ENCODE results near the gene ROR1. TPM values are rescaled to one million over a fixed set of nuclear protein-coding genes. Genes with fewer than 3 reads are reported as not detected.

ROR1 gene
- total RNA-seq, 4 donors from 2014 or later = 5.1 to 7.3 (median 6.5) TPM

GRCh38 chr1:64072089-64072793, 298.4 kb downstream of the ROR1 start:
- Histone ChIP-seq H3K27ac (replicated peaks in 1 of 4) (no peak overlapping the region), H3K27me3 (no peaks in the 10 kb centered on the region), H3K36me3 (no peaks in the 10 kb centered on the region), H3K4me1 (peaks cover 0 to 22% (median 2%) of the 10 kb centered on the region in 4 donors), H3K9me3 (no peaks in the 10 kb centered on the region), H3K4me3 (no peak overlapping the region)
- WGBS = 92% methylated on average over 5 of the region's 5 CpGs
- intact Hi-C loops (cut with DNase I) = no loop called here
- no peak for DNase-seq (ENCODE audit: extremely low spot score)
- TF ChIP-seq, protein P1, sequence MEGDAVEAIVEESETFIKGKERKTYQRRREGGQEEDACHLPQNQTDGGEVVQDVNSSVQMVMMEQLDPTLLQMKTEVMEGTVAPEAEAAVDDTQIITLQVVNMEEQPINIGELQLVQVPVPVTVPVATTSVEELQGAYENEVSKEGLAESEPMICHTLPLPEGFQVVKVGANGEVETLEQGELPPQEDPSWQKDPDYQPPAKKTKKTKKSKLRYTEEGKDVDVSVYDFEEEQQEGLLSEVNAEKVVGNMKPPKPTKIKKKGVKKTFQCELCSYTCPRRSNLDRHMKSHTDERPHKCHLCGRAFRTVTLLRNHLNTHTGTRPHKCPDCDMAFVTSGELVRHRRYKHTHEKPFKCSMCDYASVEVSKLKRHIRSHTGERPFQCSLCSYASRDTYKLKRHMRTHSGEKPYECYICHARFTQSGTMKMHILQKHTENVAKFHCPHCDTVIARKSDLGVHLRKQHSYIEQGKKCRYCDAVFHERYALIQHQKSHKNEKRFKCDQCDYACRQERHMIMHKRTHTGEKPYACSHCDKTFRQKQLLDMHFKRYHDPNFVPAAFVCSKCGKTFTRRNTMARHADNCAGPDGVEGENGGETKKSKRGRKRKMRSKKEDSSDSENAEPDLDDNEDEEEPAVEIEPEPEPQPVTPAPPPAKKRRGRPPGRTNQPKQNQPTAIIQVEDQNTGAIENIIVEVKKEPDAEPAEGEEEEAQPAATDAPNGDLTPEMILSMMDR (IDR thresholded peaks at IDR 0.05) = no peak
- no peak for TF ChIP-seq POLR2A (IDR thresholded peaks at IDR 0.05; ENCODE audit: low read depth)
- TF ChIP-seq POLR2AphosphoS5 (IDR thresholded peaks at IDR 0.05) = no peak
- no peak for TF ChIP-seq EP300 (IDR thresholded peaks at IDR 0.05)

DNA sequence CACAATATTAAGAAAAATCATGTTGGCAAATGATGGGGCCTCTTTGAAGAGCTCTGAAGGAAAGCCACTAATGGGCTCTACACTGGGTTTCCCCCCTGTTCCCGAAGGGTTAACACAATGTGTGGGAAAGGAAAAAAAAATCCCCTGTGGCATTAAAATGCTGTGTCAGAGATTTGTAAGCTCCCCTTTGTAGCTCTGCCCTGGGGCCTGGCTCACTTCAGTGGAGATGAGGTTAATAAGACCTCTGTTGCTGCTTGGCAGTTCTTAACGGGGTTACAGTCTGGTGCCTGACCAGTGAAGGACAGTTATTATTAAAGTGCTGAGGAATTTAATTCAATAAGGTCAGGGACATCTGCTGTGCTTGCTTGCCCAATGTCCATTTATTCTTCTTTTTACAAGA, 299.9 kb downstream of the ROR1 start:
- H3K9me3 ChIP-seq = no peaks in the 10 kb centered on the region
- H3K27ac ChIP-seq (replicated peaks in 1 of 4) = no peak overlapping the region
- no peak for DNase-seq (ENCODE audit: extremely low spot score)
- 50% methylated on average over 2 of the region's 2 CpGs for WGBS
- TF ChIP-seq EP300 (IDR thresholded peaks at IDR 0.05) (no peak), POLR2AphosphoS5 (IDR thresholded peaks at IDR 0.05) (no peak), POLR2A (IDR thresholded peaks at IDR 0.05; ENCODE audit: low read depth) (no peak)
- TF ChIP-seq, protein P1 (IDR thresholded peaks at IDR 0.05) = no peak
- no peak overlapping the region for H3K4me3 ChIP-seq
- no peaks in the 10 kb centered on the region for H3K27me3 ChIP-seq
- H3K4me1 ChIP-seq = peaks cover 0 to 22% (median 2%) of the 10 kb centered on the region in 4 donors
- no peaks in the 10 kb centered on the region for H3K36me3 ChIP-seq
- intact Hi-C loops (cut with DNase I) = no loop called here

DNA sequence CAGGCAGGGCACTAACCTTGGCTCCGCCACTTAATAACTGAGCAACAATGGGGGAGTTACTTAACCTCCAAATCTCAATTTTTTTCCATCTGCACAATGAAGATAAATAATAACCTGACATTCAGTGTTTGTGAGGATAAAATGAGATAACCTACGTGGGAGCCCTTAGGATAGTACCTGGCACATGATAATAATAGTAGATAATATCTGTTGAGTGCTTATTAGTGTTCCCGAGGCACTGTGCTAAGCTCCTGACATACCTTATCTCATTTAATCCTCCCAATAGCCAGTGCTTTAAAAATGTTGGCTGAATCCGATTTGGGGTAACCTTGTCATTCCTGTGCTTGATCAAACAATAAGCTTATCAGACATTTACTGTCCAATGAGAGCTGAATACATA, 300.9 kb downstream of the ROR1 start:
- H3K27me3 ChIP-seq = no peaks in the 10 kb centered on the region
- WGBS = 94% methylated on average over 4 of the region's 4 CpGs
- H3K4me1 ChIP-seq = peaks cover 0 to 19% (median 2%) of the 10 kb centered on the region in 4 donors

GRCh38 chr1:64077281-64077940, 303.6 kb downstream of the ROR1 start:
- no peaks in the 10 kb centered on the region for H3K36me3 ChIP-seq
- no peaks in the 10 kb centered on the region for H3K9me3 ChIP-seq
- no peak overlapping the region for H3K4me3 ChIP-seq
- WGBS = 100% methylated on average over 6 of the region's 8 CpGs
- H3K4me1 ChIP-seq = peaks cover 0 to 17% (median 2%) of the 10 kb centered on the region in 4 donors
- H3K27ac ChIP-seq (replicated peaks in 1 of 4) = no peak overlapping the region
- intact Hi-C loops (cut with DNase I) = no loop called here
- TF ChIP-seq POLR2AphosphoS5 (IDR thresholded peaks at IDR 0.05) (no peak), POLR2A (IDR thresholded peaks at IDR 0.05; ENCODE audit: low read depth) (no peak), EP300 (IDR thresholded peaks at IDR 0.05) (no peak)
- TF ChIP-seq, protein P1 (IDR thresholded peaks at IDR 0.05) = no peak
- DNase-seq (ENCODE audit: extremely low spot score) = no peak
- no peaks in the 10 kb centered on the region for H3K27me3 ChIP-seq

More for the DNA sequence above, 300.9 kb downstream of the ROR1 start:
- H3K27ac ChIP-seq (replicated peaks in 1 of 4) = no peak overlapping the region
- H3K4me3 ChIP-seq = no peak overlapping the region
- no peaks in the 10 kb centered on the region for H3K36me3 ChIP-seq
- TF ChIP-seq, protein P1 (IDR thresholded peaks at IDR 0.05) = no peak
- TF ChIP-seq POLR2AphosphoS5 (IDR thresholded peaks at IDR 0.05) = no peak
- TF ChIP-seq EP300 (IDR thresholded peaks at IDR 0.05) = no peak
- no peak for TF ChIP-seq POLR2A (IDR thresholded peaks at IDR 0.05; ENCODE audit: low read depth)
- H3K9me3 ChIP-seq = no peaks in the 10 kb centered on the region
- no peak for DNase-seq (ENCODE audit: extremely low spot score)
- intact Hi-C loops (cut with DNase I) = no loop called here
